ENCODE measurements around the gene AIP.

AIP gene

GRCh38 chr11:67493548-67494370, 10.9 kb downstream of the AIP start:
- no peak for DNase-seq (ENCODE audit: low spot score)

- DNase-seq (ENCODE audit: low spot score), result no peak
Measured at GRCh38 chr11:67494371-67495233, 11.8 kb downstream of the AIP start.

GRCh38 chr11:67495234-67496005, 12.6 kb downstream of the AIP start:
- no peak for DNase-seq (ENCODE audit: low spot score)

- DNase-seq (ENCODE audit: low spot score), result no peak
Measured at GRCh38 chr11:67496113-67496512, 13.3 kb downstream of the AIP start.

GRCh38 chr11:67497656-67498291, 14.9 kb downstream of the AIP start:
- DNase-seq (ENCODE audit: low spot score), result no peak

GRCh38 chr11:67498544-67498972, 15.7 kb downstream of the AIP start:
- no peak for DNase-seq (ENCODE audit: low spot score)

- DNase-seq (ENCODE audit: low spot score), result no peak
Measured at GRCh38 chr11:67499808-67500483, 17.1 kb downstream of the AIP start.

GRCh38 chr11:67500484-67500821, 17.6 kb downstream of the AIP start:
- DNase-seq (ENCODE audit: low spot score), result no peak

GRCh38 chr11:67500831-67501715, 18.2 kb downstream of the AIP start:
- no peak for DNase-seq (ENCODE audit: low spot score)

- no peak for DNase-seq (ENCODE audit: low spot score)
Measured at GRCh38 chr11:67501854-67502253, 19.0 kb downstream of the AIP start.

GRCh38 chr11:67502328-67502979, 19.6 kb downstream of the AIP start:
- DNase-seq (ENCODE audit: low spot score), result no peak

GRCh38 chr11:67503119-67504004, 20.5 kb downstream of the AIP start:
- peak; percentile 63 for DNase-seq (ENCODE audit: low spot score)

GRCh38 chr11:67504005-67504949, 21.5 kb downstream of the AIP start:
- DNase-seq (ENCODE audit: low spot score), result peak; percentile 69

GRCh38 chr11:67504950-67505581, 22.2 kb downstream of the AIP start, which contains the start of gene PITPNM1:
PITPNM1 (minus strand) TSS chr11:67505363; CDS start chr11:67504180, 1,183 bp downstream.
- DNase-seq (ENCODE audit: low spot score), result peak; percentile 84

GRCh38 chr11:67505605-67506396, 23.0 kb downstream of the AIP start:
- DNase-seq (ENCODE audit: low spot score), result peak; percentile 89

GRCh38 chr11:67506426-67507051, 23.7 kb downstream of the AIP start:
- DNase-seq (ENCODE audit: low spot score), result no peak
